Gastrocnemius medialis (tissue), 4 donors: Measurements from ENCODE around the gene FNDC1. TPM values are rescaled to one million over a fixed set of nuclear protein-coding genes. Genes with fewer than 3 reads are reported as not detected.
A peak's percentile ranks its signal among the peaks of the same experiment; 100 is the strongest.

ENCODE experiments used
- ATAC-seq, 2 donors: fragments of 150-250 bp; one replicate each; pipeline ENCODE4 v1.9.1; 2016
- DNase-seq, 2 donors: peaks; one replicate each; pipeline ENCODE4 v3.0.0-alpha.2; 2019
- H3K27ac ChIP-seq, 4 donors: fragments of 200-600 bp; sonication (generic); 1 replicate in 1 of 4; 2 replicates in 3 of 4; pipeline ENCODE4 v1.5.1; 2016 to 2018; ENCODE audit warnings: mild to moderate bottlenecking in 2 of 4, moderate library complexity in 1 of 4
- H3K27me3 ChIP-seq, 3 donors: fragments of 200-600 bp; sonication (generic) in 2 of 3; 1 replicate in 1 of 3; 2 replicates in 2 of 3; pipeline versions ENCODE4 v1.5.1 to v1.6.0; 2016 to 2019; ENCODE audit warnings: mild to moderate bottlenecking in 1 of 3, moderate library complexity in 1 of 3
- H3K36me3 ChIP-seq, 2 donors: fragments of 200-600 bp; sonication (generic) in 1 of 2; one replicate each; pipeline ENCODE4 v1.5.1; 2017 to 2018
- H3K4me1 ChIP-seq, 2 donors: fragments of 200-600 bp; sonication (generic) in 1 of 2; one replicate each; pipeline ENCODE4 v1.5.1; 2016 to 2017; ENCODE audit warnings: mild to moderate bottlenecking in 2 of 2
- H3K4me3 ChIP-seq, 4 donors: fragments of 200-600 bp; sonication (generic) in 3 of 4; 1 replicate in 1 of 4; 2 replicates in 3 of 4; pipeline ENCODE4 v1.5.1; 2016 to 2019; ENCODE audit warnings: mild to moderate bottlenecking in 2 of 4
- H3K9me3 ChIP-seq, 3 donors: fragments of 200-600 bp; sonication (generic) in 2 of 3; 1 replicate in 1 of 3; 2 replicates in 2 of 3; pipeline ENCODE4 v1.5.1; 2016 to 2019
- CTCF ChIP-seq, 5 experiments: fragments of 450-650 bp in 3 of 5; fragments of 200-600 bp in 2 of 5; sonication (generic) in 2 of 5; IDR thresholded peaks in 4 of 5; conservative IDR thresholded peaks in 1 of 5; 1 replicate in 4 of 5; 2 replicates in 1 of 5; pipeline ENCODE4 v1.5.1; 2016 to 2019; ENCODE audit warnings: antibody characterized with exemption in 5 of 5, mild to moderate bottlenecking in 3 of 5, moderate library complexity in 3 of 5
- POLR2A ChIP-seq, 2 donors: fragments of 450-650 bp; IDR thresholded peaks; one replicate each; pipeline ENCODE4 v1.6.1; 2017; ENCODE audit warnings: antibody characterized with exemption in 2 of 2, mild to moderate bottlenecking in 2 of 2, moderate library complexity in 2 of 2
- in situ Hi-C, 4 donors: fragments of 200-750 bp; cut with MboI; loops; one replicate each; pipeline versions ENCODE4 v1.15.0 to v1.8.0; 2017; ENCODE audit warnings: low sequenced_read_pairs in 4 of 4
- intact Hi-C: fragments of 100-400 bp; cut with DNase I; formaldehyde crosslinking; loops from one replicate; pipeline ENCODE4 v1.15.1; 2023; ENCODE audit warnings: low total_unique reads
- total RNA-seq, 4 donors: library from RNA; depleted of rRNA; stranded (reverse); fragments of >200 nt; gene quantifications; one replicate each; pipeline versions ENCODE4 v1.1.0 to v1.2.3, GENCODE V29; 2016

The FNDC1 gene
- total RNA-seq, 4 donors from 2014 or later = 0.16 to 0.41 (median 0.31) TPM

GRCh38 chr6:159172091-159172491, 2.9 kb downstream of the FNDC1 start:
- H3K9me3 ChIP-seq = no peaks in the 10 kb centered on the region
- no peaks in the 10 kb centered on the region for H3K36me3 ChIP-seq
- DNase-seq (no peak), ATAC-seq (no peak)
- H3K4me3 ChIP-seq = no peak overlapping the region
- H3K27ac ChIP-seq = no peak overlapping the region
- H3K4me1 ChIP-seq = peaks cover 0 to 7% of the 10 kb centered on the region in 2 donors
- intact Hi-C loops (loop anchor here (5.0 kb wide), 1 partner anchor 480 kb away; no protein-coding TSS in a partner anchor), in situ Hi-C loops (loop anchor here in 3 of 4 donors (10.0 kb wide), 1 partner anchor 483 kb away; no protein-coding TSS in a partner anchor)
- H3K27me3 ChIP-seq = peaks cover 42 to 65% (median 56%) of the 10 kb centered on the region in 3 donors
- TF ChIP-seq POLR2A (IDR thresholded peaks at IDR 0.05) (no peak), CTCF (IDR thresholded peaks at IDR 0.05 in 4 of 5, conservative IDR thresholded peaks at IDR 0.05 in 1 of 5) (no peak)

- DNase-seq (peak; percentile 19 to 40), ATAC-seq (peak in 1 of 2 donors; percentile 49)
- intact Hi-C loops (loop anchor here (5.0 kb wide), 1 partner anchor 478 kb away; no protein-coding TSS in a partner anchor), in situ Hi-C loops (loop anchor here in 3 of 4 donors (10.0 kb wide), 1 partner anchor 480 kb away; no protein-coding TSS in a partner anchor)
- no peaks in the 10 kb centered on the region for H3K9me3 ChIP-seq
- no peak overlapping the region for H3K27ac ChIP-seq
- peaks cover 0 to 7% of the 10 kb centered on the region in 2 donors for H3K4me1 ChIP-seq
- no peak overlapping the region for H3K4me3 ChIP-seq
- no peaks in the 10 kb centered on the region for H3K36me3 ChIP-seq
- TF ChIP-seq POLR2A (IDR thresholded peaks at IDR 0.05) = no peak
- TF ChIP-seq CTCF (IDR thresholded peaks at IDR 0.05 in 4 of 5, conservative IDR thresholded peaks at IDR 0.05 in 1 of 5) = peak; percentile 37 to 79 (median 62)
- peaks cover 32 to 50% (median 40%) of the 10 kb centered on the region in 3 donors for H3K27me3 ChIP-seq
Observed at GRCh38 chr6:159174263-159174969, 5.2 kb downstream of the FNDC1 start.

- H3K27ac ChIP-seq = no peak overlapping the region
- no peak overlapping the region for H3K4me3 ChIP-seq
- ATAC-seq = no peak
- H3K4me1 ChIP-seq = peaks cover 0 to 2% of the 10 kb centered on the region in 2 donors
- H3K27me3 ChIP-seq = peaks cover 9 to 26% (median 17%) of the 10 kb centered on the region in 3 donors
- no peaks in the 10 kb centered on the region for H3K36me3 ChIP-seq
- TF ChIP-seq CTCF (IDR thresholded peaks at IDR 0.05 in 4 of 5, conservative IDR thresholded peaks at IDR 0.05 in 1 of 5) = no peak
- TF ChIP-seq POLR2A (IDR thresholded peaks at IDR 0.05) = no peak
- intact Hi-C loops = no loop called here
- no peaks in the 10 kb centered on the region for H3K9me3 ChIP-seq
- in situ Hi-C loops = loop anchor here in 3 of 4 donors (10.0 kb wide), 1 partner anchor 478 kb away; no protein-coding TSS in a partner anchor
- DNase-seq = no peak
Observed at GRCh38 chr6:159176913-159177312, 7.7 kb downstream of the FNDC1 start.

GRCh38 chr6:159178847-159179246, 9.6 kb downstream of the FNDC1 start:
- H3K4me3 ChIP-seq = no peak overlapping the region
- H3K36me3 ChIP-seq = no peaks in the 10 kb centered on the region
- in situ Hi-C loops = loop anchor here in 3 of 4 donors (10.0 kb wide), 1 partner anchor 476 kb away; no protein-coding TSS in a partner anchor
- H3K27ac ChIP-seq = no peak overlapping the region
- DNase-seq (no peak), ATAC-seq (no peak)
- no peaks in the 10 kb centered on the region for H3K9me3 ChIP-seq
- no peak for TF ChIP-seq CTCF (IDR thresholded peaks at IDR 0.05 in 4 of 5, conservative IDR thresholded peaks at IDR 0.05 in 1 of 5)
- TF ChIP-seq POLR2A (IDR thresholded peaks at IDR 0.05) = no peak
- H3K27me3 ChIP-seq = peaks cover 0 to 9% (median 2%) of the 10 kb centered on the region in 3 donors
- peaks cover 0 to 2% of the 10 kb centered on the region in 2 donors for H3K4me1 ChIP-seq
- intact Hi-C loops = no loop called here
